D721Med (cell line): ENCODE data around the gene CHRM4.

Experiments used
- DNase-seq: peaks from one replicate; pipeline ENCODE4 v3.0.0; 2011; ENCODE audit warnings: low spot score; ENCODE audit not compliant: insufficient read length
- FAIRE-seq: peaks from 2 replicates; lab custom pipeline; 2011; peaks lifted over from hg19 to GRCh38; lab: Jason Lieb, UNC
- CTCF ChIP-seq: IDR thresholded peaks from 2 replicates; pipeline ENCODE4 v1.5.1; 2012; ENCODE audit warnings: mild to moderate bottlenecking, control low read depth; ENCODE audit not compliant: insufficient read depth; ENCODE audit errors: missing control alignments

CHRM4 gene

GRCh38 chr11:46364056-46364455 lies 27.5 kb downstream of the CHRM4 start:
- DNase-seq (no peak), FAIRE-seq (no peak)
- TF ChIP-seq CTCF = no peak

GRCh38 chr11:46363455-46364005 lies 28.0 kb downstream of the CHRM4 start:
- FAIRE-seq (no peak), DNase-seq (no peak)
- TF ChIP-seq CTCF = no peak

GRCh38 chr11:46363031-46363407 lies 28.6 kb downstream of the CHRM4 start:
- TF ChIP-seq CTCF = no peak
- DNase-seq (no peak), FAIRE-seq (no peak)

GRCh38 chr11:46362156-46363030 lies 29.2 kb downstream of the CHRM4 start:
- TF ChIP-seq CTCF = no peak
- no peak for DNase-seq
- FAIRE-seq = no peak

GRCh38 chr11:46361283-46362155 lies 30.1 kb downstream of the CHRM4 start:
- TF ChIP-seq CTCF = no peak
- DNase-seq (no peak), FAIRE-seq (no peak)

- no peak for FAIRE-seq
These were observed 30.7 kb downstream of the CHRM4 start for GRCh38 chr11:46360878-46361277.

More at GRCh38 chr11:46360878-46361277, 30.7 kb downstream of the CHRM4 start:
- no peak for DNase-seq
- TF ChIP-seq CTCF = no peak
